Right renal pelvis (tissue), 4 donors: ENCODE results near the gene FKBP1A. TPM values are rescaled to one million over a fixed set of nuclear protein-coding genes. Genes with fewer than 3 reads are reported as not detected.

Experiments used
- DNase-seq, 4 donors: peaks; one replicate each; pipeline ENCODE4 v3.0.0-alpha.2; 2013; ENCODE audit warnings: low read depth in 4 of 4, low spot score in 3 of 4, missing footprints in 1 of 4
- polyA plus RNA-seq, 4 donors: library from polyadenylated mRNA; unstranded; fragments of 120-200 nt; gene quantifications; one replicate each; pipeline ENCODE4 v1.2.1, GENCODE V29; 2013; ENCODE audit not compliant: insufficient read length in 4 of 4

FKBP1A gene
- polyA plus RNA-seq, 4 donors, result 362 to 409 (median 396) TPM

DNA sequence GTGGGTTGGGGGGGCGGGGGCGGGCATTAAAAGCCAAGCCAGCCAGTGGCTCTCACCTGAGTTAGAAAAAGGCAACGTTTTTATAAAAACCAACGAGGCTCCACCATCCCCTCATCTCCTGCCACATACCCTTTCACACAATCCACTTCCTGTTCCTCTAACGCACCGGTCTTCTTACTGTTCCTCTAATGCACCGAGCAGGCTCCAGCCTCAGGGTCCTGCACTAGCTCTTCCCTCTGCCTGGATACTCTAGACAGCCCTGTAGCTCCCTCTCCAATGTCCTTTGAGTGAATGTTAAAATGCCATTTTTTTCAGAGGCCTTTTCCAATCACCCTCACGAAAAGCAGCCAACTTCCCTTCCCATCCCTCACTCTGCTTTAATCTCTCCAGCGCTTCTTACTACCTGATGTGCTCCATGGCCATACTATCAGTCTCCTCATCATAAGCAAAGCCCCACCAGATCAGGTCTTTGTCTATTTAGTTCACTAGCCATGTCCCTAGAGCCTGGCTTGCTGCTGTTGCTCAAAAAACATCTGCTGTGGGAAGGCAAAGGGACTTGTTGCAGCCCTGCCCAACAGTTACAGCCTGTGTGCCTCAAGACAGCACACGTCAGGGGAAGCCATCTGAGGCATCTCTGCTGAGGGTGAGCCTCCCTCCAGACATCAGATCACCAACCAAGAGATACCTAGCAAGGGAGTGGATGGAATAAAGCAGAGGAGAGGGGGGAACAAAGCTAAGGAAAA lies 3.9 kb downstream of the FKBP1A start:
- DNase-seq, result no peak

DNA sequence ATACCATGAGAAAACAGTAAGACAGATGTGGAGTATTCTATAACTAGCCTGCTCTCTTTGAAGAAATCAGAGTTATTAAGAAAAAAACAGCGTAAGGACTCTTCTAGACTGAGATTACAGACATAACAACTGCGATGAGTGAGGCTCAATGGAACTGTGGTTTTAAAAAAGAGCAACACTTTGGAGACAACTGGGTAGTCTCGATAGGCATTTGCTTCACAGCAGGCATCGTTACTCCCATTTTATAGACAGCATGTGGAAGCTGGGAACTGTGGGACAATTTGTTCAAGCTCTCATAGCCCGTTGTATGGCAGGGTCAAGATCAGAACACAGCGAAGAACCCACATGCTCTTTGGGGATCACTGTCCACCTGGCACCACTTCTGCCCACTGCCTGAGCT lies 4.6 kb downstream of the FKBP1A start:
- no peak for DNase-seq

DNA sequence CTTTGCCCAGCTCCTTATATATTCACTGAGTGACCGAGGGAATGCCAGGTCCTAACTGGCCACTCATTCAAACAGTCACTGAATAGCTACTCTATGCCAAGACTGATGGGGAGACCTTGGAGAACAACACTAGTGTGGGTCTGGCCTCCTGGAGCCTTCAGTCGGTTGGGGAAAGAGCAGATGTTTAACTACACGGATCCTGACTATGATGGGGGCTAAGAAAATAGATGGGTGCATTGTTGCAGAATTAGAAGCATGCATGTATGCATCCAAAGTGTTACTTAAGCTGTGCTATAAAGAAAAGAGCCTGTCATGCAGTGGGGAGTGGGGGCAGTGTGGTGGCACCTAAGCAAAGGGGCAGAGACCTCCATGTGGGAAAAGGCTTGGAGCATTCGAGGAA lies 6.5 kb downstream of the FKBP1A start:
- DNase-seq, result no peak

DNA sequence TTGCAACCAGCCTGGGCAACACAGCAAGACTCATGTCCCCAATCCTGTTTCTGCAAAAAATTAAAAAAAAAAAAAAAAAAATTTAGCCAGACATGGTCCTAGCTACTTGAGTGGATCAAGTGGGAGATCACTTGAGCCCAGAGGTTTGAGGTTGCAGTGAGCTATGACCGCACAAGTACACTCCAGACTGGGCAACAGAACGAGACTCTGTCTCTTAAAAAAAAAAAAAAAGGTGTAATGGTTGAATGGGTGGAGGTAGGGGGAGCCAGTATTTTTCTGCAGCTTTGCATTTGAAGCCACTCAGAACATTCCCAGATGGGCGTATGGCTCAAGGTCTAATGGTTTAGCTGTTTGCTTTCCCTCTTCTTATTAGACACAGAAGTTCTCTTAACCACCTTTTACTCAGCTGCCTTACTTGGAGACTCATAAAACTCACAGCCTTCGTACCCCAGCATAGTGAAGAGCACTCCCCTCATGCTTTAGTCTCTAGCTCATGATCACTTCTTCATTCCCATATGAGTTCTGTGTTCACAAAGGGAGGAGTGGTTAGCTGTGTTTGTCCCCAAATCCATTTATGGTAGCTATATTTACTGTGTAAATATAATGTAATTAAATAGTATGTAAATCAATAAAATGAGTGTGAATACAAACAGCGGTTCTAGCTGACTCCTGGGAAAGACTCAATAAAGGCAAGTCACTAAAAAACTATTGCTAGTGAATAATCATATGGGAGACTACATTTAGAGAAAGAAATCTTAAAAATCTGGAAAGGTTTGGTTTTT lies 9.0 kb downstream of the FKBP1A start:
- no peak for DNase-seq

DNA sequence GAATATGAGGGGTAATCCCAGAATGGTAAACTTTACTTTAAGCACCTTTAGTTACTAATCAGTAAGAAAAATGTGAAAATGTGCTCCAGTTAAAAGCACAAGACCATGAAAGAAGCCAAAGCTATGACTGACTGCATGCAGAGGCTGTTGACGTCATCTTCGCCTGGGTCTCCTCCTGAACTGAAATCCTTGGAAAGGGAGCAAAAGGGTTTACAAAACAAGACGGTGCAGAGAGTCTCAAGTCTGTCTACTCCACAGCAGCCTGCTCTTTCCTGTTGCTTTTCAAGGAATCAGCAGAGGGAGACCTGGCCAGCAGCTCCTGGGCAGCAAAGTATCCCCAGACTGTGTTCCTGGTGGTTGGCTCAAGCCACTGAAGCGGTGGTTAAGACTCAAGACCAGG lies 10.2 kb downstream of the FKBP1A start:
- no peak for DNase-seq

DNA sequence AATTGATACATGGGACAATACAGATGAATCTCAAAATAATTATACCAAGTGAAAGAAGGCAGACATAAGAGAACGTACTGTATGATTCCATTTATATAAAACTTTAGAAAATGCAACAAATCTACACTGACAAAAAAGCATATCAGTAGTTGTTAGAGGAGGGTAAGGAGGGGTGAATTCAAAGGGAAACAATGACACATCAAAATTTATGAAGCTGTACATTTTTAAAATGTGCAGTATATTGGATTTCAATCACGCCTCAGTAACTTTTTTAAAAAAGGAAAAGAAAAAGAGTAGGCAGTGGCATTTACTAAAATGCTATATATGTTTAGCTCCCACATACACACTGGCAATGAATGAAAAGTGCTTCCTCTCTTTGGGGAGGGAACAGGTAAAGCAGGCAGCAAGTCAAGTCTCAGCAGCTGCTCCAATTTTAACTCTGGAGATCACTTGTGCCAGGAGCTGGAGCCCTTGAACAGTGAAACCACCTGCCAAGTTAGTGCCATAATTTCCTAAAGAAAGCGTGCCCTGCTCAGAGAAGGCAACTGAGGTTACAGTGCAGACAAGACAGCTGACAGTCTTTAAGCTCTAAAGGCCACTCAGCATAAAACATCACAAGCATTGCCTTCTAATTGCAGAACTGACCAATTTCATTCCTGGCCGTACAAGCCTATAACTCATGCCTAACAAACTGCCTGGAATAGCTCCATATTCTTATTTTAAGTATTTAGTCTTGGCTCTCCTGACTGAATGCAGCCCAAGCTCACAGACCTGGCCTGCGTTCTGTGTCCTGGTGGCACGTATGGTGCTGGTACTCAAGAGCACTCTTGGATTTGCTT lies 10.9 kb downstream of the FKBP1A start:
- DNase-seq, result no peak

- no peak for DNase-seq
These were observed 14.1 kb downstream of the FKBP1A start for GRCh38 chr20:1378735-1379125.

GRCh38 chr20:1377984-1378734 lies 14.7 kb downstream of the FKBP1A start:
- DNase-seq, result no peak

GRCh38 chr20:1377341-1377871 lies 15.4 kb downstream of the FKBP1A start:
- no peak for DNase-seq

DNA sequence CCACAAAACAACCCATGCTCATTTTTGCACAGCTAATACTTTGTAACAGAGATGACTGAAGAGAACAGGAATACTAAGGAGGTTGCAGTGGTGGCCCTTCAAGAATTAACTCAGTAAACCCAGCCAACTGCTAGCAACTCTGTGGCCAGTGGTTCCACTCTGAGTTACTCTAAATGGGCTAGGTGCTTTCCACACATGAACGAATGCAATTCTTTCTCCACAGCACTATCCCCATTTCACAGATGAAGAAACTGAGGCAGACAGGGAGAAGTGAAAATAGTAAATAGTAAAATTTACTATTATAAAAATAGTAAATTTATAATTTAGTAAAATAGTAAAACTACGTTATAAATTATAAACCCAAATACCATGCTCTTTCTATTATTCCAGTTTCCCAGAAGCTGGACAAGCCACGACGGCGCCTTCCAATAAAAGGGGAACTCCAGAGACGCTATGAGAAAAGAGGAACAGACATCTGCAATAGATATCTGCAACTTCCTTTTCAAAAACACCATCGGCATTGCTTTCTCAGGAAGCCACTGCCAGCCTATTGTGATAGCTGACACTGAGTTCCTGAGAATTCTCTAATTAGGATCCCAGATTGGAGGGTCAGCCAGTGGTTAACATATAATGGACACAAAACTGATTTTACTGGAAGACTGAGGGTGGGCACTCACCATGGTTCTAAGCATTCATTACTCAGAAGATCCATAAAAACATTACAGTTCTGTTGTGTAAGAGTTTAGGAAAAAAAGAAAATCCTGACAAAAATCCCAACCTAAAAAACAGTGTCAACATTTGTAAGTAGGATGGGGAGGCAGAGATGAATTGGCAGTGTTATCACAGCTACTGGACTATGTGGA lies 16.2 kb downstream of the FKBP1A start:
- DNase-seq, result no peak

DNA sequence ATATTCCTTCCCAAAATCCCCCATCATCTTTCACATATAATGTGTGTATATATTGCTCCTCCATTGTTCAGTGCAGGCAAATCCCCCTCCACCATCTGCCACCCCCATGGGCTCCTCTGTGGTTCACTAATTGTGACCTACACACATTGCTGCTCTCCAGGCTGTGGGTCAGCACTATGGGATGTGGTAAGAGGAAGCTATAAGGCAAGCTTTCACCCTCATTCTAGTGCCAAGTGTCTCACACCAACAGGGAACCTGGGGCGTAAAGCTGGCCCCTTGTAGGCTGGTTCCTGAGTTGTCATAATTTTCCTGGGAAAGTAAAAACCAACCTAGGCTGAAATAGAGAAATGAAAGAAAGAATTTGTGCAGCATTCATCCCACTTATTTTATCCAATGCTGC lies 16.8 kb downstream of the FKBP1A start:
- DNase-seq, result no peak

GRCh38 chr20:1375515-1375914 lies 17.3 kb downstream of the FKBP1A start:
- no peak for DNase-seq

DNA sequence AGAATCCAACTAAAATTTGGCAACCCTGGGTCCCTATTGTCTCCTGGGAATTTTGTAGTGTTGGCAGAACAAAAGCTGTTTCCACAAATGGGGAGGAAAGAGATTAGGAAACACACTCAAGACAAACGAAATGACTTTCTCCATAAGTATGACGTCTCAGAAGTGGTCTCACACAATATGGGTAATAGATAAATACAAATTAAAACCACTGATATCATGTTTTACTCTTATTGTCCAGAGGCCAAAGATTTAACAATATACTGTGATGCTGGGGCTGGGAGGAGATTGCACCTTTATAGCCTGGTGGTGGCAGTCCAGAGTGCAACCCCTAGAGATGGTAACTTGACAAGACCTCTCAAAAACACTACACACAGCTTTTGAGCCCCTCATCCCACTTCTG lies 18.6 kb downstream of the FKBP1A start:
- no peak for DNase-seq

DNA sequence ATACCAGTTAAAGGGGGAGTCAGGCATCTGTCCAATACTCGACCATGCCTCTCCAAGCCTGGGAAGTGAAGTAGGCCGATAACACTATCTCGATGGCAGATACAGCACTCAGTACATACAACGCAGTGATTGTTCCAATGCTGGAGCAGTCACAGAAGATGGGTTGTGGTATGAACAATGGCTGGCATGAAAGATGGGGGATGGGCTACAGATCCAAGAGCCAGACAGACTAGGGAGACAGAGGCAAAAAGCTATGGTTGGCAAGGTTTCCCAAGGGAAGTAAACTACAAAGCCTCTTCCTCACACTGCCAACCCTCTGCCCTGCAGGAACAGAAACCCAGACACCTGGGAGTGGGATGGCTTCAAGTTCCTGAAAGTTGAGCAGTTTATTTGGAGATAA lies 19.2 kb downstream of the FKBP1A start:
- DNase-seq, result no peak

- DNase-seq, result no peak
These were observed 19.8 kb downstream of the FKBP1A start for GRCh38 chr20:1373036-1373435.

- DNase-seq, result no peak
These were observed 20.9 kb downstream of the FKBP1A start for GRCh38 chr20:1371830-1372539.

DNA sequence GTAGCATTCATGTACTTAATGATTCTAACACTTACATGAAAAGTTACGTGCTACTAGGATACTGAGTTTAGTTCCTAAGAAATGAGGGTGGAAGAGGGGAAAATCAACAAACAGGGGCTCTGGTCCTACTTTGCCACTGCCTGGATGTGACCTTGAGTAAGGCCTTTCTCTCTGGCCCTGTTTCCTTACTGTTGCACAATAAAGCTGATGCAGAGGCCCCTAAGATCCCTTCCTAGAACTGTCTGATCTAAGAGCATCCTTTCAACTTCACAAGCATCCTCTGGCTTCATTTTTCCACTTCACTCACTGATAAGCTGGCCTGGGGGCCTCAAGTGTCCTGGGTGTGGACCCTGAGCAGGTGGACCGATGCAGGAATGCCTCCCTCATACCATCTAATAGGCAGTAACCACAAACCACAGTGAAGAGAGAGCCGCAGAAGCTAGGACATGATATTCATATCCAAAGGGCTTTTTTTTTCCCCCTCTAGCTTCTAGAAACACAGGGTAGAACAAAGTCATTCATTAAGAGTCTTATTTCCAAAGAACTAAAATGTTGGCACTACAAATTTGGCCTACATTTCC lies 21.6 kb downstream of the FKBP1A start:
- DNase-seq, result no peak

DNA sequence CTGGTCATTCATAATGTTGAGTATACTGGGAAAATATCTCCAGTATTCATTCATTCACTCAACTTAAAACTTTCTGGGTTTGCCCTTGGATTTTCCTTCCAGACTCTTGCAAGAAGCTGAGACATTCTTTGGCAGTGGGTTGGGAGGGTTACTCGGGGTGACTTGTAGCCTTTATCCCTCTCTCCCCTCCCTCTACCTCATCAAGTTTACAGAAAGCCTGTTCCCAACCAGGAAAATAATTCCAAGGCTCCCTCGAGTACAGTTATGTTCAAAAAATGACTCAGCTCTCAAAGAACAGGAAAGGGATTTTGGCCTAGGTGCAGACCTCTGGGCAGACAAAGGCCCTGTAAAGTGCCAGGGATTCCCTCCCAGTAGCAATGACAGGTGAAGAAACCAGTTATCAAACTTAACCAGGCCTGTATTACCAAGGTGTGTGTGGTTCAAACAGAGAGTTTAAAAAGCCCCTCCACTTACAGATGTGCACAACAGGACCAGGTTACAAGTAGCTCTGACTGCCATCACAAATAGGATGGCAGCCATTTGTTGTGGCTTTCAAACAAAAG lies 22.2 kb downstream of the FKBP1A start:
- DNase-seq, result no peak
